ENCODE data around the gene EARS2. TPM values are rescaled to one million over a fixed set of nuclear protein-coding genes. Genes with fewer than 3 reads are reported as not detected.

The EARS2 gene
- total and polyA plus RNA-seq, 2 of the 8 experiments (the other 6 are each of a cell fraction or from before 2014, with no cell fraction given), result 47.8 to 111 TPM

GRCh38 chr16:23561586-23561985 lies 4.4 kb upstream of the EARS2 start (continued):
- no peak for TF ChIP-seq FOSL1 (IDR thresholded peaks at IDR 0.05; ENCODE audit: insufficient read depth, low read depth, low read length)
- no peak for TF ChIP-seq BRCA1 (IDR thresholded peaks at IDR 0.05; ENCODE audit: low read depth, low read length)
- no peak for TF ChIP-seq NRF1 (IDR thresholded peaks at IDR 0.05; ENCODE audit: low read depth, low read length)
- TF ChIP-seq SUZ12 (IDR thresholded peaks at IDR 0.05; ENCODE audit: low read length), result no peak
- TF ChIP-seq MAFK (IDR thresholded peaks at IDR 0.05; ENCODE audit: low read depth, low read length), result no peak
